SW 1271 (cell line): ENCODE data around the gene UBXN10.

Experiments used
- DNase-seq, 2 experiments: peaks; one replicate each; lab custom pipeline; 2025; lab: John Stamatoyannopoulos, UW

The UBXN10 gene, protein sequence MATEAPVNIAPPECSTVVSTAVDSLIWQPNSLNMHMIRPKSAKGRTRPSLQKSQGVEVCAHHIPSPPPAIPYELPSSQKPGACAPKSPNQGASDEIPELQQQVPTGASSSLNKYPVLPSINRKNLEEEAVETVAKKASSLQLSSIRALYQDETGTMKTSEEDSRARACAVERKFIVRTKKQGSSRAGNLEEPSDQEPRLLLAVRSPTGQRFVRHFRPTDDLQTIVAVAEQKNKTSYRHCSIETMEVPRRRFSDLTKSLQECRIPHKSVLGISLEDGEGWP

DNA sequence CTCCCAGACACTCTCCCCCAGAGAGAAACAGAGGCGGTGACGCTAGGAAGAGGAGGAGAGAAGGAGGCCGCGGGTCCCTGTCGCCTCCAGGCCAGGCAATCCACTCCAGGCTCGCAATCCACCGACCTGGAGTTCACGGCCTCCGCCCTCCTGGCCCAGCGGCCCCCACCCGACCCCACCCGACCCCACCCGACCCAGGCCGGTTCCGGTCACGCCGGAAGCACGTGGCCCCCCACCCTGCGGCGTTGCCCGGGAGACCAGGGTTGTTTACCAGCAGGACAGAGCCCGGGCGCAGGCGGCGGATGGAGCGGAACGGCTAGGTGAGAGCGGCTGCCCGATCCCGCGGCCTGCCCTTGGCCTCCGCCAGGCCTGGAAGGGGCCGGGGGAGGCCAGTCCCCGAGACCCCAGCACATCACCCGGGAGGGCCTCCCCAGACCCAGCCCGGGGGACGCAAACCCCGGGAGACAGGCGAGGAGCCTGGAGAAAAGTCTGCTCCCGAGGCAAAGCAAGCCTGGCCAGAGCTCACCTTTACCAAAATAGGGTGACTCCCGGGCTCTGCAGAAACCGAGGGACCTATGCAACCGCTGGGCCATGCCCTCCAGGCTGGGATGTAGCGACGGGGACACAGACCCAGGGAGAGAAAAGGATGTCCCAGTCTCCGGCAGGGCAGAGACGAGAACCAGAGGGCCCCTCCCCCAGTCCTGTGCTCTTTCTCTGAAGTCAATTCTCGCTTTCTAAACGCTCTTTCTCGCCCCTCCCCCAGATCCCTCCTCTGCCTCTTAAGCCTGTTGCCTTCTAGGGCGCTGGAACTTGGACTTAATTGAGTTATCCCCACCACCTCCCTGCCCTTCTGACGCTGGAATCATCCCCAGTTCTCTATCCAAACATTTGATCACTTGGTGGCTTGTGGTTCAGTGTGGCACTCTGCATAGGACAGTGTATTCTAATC is at the start of gene UBXN10, which contains the start of gene PLA2G2C:
UBXN10 (plus strand) TSS at position 263 of the 949 bp plus-strand sequence. CDS start 4,466 bp downstream, outside the sequence.
PLA2G2C (minus strand) TSS at position 685 of the 949 bp plus-strand sequence. CDS start 9,155 bp downstream, outside the sequence.
- DNase-seq, result no peak

DNA sequence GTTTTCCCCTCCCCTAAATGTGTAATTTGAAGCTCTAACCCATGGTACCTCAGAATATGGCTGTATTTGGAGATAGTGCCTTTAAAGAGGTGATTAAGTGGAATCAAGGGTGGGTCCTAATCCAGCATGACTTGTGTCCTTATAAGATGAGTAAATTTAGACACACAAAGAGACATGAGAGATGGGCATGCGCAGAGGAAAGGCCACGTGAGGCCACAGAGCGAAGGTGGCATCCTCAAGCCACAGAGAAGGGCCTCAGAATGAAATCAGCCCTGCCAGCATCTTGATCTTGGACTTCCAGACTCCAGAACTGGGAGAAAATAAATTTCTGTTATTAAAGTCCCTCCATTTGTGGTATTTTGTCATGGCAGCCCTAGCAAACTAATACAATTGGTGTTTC is 49.6 kb upstream of the UBXN10 start:
- DNase-seq, result no peak

DNA sequence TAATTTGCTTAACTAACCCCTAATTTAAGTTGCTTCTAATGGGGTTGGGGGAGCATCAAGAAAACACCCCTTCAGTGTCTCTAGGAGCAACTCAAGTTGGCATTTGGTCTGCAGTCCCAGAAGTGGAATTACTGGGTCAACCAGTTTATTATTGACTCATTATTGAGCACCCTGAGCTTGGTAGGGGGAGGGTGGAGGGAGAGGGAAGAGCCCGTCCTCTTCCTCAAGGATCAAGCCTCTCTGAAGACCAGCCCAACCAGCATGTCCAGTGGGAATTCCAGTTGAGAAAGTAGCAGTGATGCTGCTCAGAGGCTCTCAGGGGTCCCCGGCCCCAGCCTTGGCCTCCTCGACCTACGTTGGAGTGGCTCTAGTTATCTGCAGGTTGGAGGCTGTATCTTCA is 48.8 kb upstream of the UBXN10 start:
- no peak for DNase-seq

DNA sequence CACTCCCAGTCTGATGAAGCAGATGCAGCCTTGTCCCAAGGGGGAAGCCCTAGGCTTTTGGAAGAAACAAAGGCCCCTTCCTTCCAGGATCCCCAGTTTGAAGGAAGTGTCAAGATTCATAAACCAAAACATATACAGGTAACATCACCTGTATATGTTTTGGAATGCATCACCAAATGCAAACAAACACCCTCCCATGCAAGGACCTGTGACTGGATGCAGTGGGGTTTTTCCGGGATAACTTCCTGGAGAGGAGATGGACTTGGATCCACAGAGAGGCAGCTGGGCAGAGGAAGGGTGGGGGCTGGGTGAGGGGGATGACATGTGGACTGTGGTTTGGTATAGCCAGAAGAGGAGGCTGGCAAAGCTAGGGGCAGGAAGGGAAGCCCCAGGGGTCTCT is 48.3 kb upstream of the UBXN10 start:
- no peak for DNase-seq

DNA sequence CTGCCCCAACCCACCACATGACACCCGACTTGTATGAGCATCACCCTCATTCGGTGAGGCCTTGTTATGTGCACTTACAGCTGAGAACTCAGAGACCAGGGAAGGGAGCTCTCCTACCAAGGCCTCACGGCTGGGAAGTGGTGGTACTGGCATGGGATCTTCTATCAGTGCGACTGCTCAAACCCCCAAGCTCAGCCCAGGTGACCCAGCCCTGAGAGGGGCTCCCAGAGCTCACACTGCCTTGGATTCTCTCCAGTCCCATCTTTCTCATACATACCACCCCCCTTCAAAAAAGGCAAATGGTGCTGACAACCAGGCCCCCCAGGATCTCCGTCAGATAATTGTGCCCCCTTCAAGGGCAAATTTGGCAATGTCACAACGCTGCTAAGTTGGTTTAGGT is 47.5 kb upstream of the UBXN10 start:
- DNase-seq, result no peak

DNA sequence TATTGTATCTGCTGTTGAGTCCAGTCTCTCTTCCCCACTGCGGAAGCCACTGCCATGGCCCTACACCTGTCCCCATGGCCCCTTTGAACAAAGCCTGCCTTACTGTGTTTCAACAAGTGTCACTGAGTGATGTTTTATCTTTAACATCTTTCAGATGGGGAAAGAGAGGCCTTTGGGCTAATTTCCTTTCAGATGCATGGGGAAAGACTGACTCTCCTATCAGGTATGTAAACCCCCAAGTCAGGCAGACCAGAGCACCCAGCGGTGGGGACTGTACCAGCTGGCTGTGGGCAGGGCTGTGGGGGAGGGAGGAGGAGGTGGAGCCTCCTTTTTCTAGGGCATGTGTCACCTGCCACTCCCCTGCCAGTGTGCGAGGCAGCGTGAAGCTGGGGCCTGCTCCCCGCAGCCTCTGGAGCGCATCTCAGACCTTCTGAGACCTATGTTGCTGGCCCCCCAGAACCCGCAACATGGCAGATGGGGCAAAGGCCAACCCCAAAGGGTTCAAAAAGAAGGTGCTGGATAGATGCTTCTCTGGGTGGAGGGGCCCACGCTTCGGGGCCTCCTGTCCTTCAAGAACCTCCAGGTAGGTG is 46.8 kb upstream of the UBXN10 start, which contains the start of gene PLA2G2F:
PLA2G2F (plus strand) TSS at position 363 of the 590 bp plus-strand sequence; CDS start at position 468, 105 bp downstream.
- no peak for DNase-seq

DNA sequence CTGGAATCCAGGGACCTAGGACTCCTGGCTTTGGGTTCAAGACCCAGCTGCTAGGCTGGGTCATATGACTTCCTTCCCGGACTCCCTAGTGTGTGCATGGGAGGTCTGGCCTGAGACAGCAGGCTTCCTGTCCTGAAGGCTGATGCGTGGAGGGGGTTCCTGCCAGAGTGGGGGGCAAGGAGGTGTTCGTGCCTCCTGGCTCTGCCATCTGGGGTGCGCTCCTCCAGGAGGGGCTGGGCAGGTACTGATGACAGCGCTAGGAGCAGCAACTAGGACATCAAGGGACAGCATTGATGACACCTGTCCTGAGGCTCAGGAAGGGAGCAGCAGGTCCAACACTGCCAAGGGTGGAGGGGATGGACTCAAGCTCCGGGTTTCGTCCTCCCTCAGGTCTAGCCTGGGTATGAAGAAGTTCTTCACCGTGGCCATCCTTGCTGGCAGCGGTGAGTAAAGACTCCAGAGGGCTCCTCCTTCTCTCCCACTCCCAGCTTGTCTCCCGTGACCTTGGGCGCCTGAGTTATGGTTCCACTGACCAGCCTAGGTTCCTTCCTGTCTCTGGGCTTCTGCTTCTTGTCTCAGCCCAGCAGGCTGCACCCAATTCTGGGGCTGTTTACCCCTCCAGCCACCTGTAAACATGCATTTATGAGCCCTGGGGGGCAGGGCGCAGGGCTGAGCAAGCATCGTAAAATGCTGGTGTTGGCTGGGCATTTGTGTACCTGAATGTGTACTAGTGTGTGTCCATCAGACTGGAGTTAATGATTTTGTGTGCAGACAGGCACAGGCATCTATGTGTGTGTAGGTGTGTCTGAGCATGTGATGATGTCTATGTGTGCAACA is 45.9 kb upstream of the UBXN10 start:
- DNase-seq, result no peak

DNA sequence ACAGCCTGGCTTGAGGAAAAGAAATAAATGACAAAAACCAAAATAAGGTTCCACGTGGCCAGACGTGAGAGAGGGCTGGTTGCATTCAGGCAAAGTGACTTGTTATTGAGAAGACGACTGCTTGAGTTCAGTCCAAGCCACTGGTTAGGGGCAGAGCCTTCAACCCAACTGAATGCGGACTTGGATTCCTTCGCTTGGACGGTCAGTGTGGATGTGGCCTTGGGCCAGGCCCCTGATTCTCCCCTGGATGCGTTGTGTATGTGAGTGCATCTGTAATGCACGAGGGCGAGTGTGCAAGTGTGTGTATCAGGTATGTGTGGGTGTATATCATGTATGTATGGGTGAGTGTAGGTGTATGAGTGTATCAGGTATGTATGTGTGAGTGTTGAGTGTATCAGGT is 44.9 kb upstream of the UBXN10 start:
- DNase-seq, result no peak

DNA sequence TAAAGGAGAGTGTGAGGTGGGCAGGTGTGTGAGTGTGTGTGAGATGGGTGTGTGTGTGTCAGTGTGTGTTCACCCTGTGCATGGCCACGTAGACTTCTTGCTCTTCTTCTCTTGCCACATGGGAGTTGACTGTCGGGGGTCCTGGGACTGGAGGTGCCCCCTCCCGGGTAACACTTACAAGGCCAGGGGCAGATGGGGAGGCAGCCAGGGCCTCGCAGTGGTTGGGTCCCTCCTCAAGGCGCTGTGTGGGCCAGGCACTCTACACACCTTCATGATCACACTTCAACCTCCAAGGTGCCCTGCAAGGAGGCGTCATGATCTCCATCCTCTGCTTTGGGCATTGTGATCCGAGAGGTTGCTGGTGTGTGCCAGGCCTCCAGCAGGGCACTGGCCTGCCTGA is 44.4 kb upstream of the UBXN10 start:
- DNase-seq, result no peak

DNA sequence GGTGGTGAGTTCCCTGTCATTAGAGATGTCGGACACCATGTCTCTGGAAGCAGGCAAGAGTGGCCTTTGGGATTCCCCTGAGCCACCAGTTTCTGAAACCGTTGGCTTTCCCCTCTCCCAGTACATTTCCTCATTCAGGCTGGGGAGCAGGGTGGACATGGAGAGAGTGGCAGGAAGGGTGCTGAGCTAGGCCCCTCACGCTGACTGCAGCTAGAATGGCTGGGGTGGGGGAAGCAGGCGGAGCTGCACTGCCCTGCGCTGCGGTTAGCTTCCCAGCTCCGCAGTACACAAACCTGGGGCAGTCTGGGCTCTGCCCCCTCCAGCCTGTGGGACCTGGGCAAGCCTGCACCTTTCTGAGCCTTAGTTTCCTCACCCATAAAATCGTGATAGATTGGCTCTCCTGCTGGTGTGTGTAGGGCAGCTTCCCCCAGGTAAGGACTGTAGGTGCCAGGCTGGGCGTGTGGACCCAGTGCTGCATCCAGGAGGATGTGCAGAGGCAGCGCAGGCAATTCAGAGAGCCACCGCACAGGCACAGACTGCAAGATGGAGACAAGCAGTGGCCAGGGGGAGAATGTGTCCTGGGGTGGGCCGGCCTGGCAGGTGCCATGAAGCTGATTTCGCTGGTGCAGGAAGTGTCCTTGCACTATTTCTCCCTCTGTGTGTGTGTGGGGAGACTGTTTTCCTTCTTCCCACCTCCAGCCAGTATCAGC is 43.7 kb upstream of the UBXN10 start:
- DNase-seq, result no peak

DNA sequence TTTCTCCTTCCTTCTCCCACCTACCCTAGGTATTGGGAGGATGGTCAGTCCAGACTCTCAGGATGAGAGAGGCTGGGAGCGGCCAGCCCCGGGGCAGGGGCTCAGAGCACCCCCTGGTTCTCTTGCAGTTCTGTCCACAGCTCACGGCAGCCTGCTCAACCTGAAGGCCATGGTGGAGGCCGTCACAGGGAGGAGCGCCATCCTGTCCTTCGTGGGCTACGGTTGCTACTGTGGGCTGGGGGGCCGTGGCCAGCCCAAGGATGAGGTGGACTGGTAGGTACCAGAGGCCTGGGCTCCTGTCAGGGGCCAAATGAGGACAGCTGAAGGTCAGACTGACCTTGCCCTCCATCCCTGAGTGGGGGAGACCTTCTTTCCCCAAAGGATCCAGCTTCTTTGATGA is 42.6 kb upstream of the UBXN10 start:
- no peak for DNase-seq

DNA sequence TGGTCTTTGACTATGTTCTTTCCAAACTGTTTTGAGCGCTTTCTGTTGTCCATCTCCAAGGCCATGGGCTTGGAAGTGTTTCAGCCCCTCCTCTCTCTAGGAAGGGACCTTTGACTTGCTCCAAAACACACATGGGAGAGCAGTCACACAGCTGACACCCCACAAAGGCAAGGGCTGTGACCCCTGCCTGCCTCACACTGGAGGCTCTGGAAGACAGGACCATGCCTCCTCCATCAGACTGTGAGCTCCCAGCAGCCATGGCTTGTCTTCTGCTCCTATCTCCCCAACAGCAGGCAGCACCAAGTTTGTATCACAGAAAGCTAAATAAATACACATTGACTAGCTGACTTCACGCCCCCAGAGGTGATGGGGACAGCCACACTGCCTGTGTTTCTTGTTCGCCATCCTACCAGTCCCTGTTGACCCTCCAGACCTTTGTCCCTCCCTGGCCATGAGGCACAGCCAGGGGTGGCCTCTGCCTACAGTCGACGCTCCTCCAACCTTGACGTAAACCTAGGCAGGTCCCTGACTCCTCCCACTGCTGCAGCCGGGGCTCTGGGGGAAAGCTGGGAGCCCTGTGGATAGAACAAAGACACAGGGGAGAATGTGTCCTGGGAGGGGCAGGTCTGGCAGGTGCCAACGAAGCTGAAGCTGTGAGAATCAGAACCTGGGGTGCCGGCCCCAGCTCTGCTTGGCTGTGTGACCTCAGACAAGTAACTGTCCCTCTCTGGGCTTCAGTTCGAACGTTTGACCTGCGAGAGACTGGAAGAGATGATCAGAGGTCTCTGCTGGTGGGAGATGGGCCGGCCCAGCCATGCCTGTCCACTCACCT is 41.9 kb upstream of the UBXN10 start:
- no peak for DNase-seq

DNA sequence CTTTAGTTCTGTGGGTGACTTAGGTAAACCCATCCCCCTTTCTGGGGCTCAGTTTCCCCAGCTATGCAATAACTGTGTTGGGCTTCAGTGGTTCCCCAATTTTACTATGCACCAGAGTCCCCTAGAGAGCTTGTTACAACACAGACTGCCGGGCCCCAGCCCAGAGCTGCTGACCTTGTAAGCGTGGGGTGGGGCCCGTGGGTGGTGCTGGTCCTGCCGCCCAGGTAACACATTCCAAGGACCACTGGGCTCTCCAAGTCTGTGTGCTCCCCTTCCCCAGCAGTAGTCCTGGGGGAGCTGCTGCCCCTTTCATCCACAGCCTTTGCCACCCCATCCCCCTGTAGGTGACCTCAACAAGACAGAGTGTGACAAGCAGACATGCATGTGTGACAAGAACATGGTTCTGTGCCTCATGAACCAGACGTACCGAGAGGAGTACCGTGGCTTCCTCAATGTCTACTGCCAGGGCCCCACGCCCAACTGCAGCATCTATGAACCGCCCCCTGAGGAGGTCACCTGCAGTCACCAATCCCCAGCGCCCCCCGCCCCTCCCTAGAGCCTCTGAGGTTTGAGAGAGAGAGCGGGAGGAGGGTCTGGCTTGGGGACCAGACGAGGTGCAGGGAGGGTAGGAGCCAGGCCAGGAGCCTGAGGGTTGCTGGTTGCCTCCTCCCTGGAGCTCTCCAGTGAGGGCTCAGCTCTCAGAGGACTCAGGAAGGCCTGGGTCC is 37.9 kb upstream of the UBXN10 start:
- DNase-seq, result no peak

DNA sequence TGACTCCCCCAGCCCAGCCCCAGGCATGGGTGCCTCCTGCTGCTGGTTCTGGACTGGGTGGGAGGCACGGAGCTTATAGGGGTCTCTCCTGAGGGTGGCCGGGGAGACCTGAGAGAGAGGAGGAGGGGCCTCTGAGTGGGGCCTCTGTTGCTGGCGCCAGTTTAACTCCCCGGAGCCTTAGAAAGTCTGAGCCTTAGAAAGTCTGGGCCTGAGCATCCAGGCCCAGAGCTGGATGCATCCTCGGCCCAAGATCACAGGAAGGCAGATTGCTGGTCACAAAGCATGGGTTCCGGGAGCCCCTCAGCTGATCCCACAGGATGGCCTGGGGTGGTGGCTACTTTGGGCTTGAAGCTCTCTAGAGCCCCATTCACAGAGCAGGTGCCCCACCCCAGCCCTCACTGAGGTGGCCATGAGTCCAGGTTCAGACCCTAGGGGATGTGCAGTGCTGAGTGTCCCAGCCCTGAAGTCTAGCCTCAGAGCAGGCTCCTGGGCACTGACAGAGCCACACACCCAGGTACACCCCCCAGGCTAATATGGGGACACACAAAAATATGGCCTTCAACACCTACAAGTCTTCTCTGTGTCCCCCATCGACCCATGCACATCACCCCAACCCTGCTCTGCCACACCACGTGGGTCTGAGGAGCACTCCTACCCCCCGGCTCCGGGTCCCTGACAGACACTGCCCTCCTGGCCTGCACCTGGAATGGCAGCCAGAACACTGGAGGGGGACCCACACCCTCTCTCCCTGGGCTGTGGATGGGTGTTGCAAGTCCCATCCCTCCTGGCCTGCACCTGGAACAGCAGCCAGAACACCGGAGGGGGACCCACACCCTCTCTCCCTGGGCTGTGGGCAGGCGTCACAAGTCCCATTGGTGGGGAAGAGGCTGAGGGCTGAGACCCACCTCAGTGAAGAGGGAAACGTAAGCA is 37.1 kb upstream of the UBXN10 start:
- no peak for DNase-seq

DNA sequence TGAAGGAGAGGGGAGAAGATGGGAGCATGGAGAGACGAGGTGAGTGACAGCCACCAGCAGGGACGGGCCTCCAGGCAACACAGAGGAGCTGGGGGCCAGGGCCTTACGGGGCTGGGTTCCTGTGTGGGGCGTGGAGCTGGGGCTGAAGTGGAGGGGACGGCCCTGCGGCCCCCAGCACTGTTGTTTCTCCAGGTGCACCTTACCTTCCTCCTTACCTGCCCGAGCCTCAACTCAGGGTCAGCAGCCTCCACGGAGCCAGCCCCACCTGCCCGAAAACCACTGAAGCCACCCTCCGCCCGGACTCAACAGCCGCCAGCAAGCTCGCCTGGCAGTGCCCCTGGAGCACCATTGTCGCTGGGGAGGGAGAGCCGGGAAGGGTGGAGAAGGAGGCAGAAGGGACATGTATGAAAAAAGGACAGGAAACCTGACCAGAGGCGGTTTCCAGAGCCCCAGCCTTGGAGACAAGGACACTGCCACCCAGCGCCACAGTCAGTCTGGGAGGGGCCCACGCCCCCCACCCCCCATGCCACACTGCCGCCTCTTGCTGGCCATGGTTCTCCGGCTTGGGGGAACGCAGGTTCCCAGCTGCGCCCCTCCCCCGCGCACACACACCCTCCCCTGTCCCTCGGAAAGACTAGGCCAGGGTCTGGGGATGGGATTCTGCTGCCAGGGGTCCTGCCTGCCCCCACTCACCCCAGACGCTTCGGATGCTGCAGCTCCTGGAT is 36.1 kb upstream of the UBXN10 start:
- DNase-seq, result no peak

DNA sequence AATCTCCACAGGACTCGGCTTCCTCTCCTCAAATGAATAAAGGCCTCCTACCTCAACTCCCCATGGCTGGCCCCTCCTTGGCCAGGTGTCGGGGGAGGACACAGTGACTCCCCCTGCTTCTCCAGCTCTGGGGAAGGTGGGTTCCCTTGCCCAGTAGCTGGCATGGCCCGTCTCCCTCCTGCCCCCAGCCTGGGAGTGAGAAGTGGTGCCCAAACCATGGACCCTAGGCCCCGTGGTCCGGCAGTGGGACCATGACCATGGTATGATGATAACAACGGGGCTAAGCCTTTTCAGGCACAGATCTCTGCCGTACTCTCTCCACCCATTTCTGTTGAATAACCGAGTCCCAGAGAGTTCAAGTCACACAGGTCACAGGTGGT is 35.6 kb upstream of the UBXN10 start:
- no peak for DNase-seq

DNA sequence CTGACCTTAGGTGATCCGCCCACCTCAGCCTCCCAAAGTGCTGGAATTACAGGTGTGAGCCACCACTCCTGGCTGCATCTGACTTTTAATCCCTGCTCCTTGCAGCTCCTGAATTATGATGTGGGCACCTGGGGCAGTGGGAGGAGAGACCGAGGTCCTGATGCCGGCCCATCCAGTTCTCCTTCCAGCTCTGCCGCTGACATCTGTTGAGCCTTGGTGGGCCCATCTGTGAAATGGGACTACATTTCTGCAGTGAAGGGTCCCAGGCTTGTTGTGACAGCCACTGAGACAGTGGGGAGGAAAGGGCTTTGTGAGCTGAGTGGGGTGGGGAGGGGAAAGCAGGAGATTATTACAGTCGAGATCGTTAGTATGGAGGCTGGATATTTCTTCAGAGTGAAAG is 34.9 kb upstream of the UBXN10 start:
- DNase-seq, result no peak
